ENCODE results near the gene SMARCA5. TPM values are rescaled to one million over a fixed set of nuclear protein-coding genes. Genes with fewer than 3 reads are reported as not detected.

Gene SMARCA5
- total and polyA plus RNA-seq, 9 of the 15 experiments (the other 6 are each of a cell fraction or from before 2014, with no cell fraction given) = 21.6 to 57.8 (median 34.6) TPM

DNA sequence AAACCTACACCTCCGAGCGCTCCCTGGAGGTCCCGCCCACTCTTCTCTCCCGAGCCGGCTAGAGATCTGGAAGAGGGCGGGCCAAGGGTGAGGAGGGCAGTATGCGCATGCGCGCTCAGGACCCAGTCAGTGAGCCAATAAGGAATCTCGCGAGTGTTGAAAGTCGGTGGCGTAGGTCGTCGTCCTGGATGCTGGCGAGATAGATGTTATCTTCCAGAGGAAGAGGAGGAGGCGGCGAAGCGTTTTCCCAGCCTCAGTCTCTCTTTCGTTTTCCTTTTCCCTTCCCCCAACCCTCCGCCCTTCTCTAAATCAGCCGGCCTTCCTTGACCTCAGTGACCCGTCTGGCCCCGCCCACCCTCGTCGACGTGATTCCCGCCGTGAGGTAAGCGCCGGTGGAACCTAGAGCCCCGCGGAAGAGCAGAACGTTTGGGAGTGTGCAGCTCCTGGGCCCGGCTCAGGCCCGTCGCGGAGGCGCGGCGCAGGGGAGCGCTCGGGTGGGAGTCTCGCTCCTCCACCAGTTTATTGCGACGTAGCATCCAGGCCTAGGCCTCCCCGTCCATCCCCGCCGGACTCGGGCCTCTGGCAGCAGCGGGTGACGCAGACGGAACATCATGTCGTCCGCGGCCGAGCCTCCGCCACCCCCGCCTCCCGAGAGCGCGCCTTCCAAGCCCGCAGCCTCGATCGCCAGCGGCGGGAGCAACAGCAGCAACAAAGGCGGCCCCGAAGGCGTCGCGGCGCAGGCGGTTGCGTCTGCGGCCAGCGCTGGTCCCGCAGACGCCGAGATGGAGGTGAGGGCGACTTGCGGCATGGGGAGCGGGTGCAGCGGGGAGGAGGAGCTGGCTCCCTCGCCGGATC is at the start of gene SMARCA5 (continued):
- no peak for TF ChIP-seq KAT2B (IDR thresholded peaks at IDR 0.05; ENCODE audit: low read depth, low read length)
- TF ChIP-seq ZNF232 (CRISPR knock-in tag; IDR thresholded peaks at IDR 0.05) = peak; percentile 68; the same call in 1 of the 2 replicates
- TF ChIP-seq SNRNP70 (optimal IDR thresholded peaks at IDR 0.05; ENCODE audit: low read depth, low read length) = no peak
- no peak for TF ChIP-seq BRD4 (IDR thresholded peaks at IDR 0.05)
- TF ChIP-seq ZSCAN29 (IDR thresholded peaks at IDR 0.05) = no peak
- peak; percentile 99 for TF ChIP-seq ZFX (CRISPR knock-in tag; IDR thresholded peaks at IDR 0.05)
- TF ChIP-seq, protein P1, sequence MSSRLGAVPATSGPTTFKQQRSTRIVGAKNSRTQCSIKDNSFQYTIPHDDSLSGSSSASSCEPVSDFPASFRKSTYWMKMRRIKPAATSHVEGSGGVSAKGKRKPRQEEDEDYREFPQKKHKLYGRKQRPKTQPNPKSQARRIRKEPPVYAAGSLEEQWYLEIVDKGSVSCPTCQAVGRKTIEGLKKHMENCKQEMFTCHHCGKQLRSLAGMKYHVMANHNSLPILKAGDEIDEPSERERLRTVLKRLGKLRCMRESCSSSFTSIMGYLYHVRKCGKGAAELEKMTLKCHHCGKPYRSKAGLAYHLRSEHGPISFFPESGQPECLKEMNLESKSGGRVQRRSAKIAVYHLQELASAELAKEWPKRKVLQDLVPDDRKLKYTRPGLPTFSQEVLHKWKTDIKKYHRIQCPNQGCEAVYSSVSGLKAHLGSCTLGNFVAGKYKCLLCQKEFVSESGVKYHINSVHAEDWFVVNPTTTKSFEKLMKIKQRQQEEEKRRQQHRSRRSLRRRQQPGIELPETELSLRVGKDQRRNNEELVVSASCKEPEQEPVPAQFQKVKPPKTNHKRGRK (tag; IDR thresholded peaks at IDR 0.05) = no peak
- no peak for TF ChIP-seq PBX2 (CRISPR knock-in tag; IDR thresholded peaks at IDR 0.05; ENCODE audit: low read depth)
- TF ChIP-seq PBX2 (tag; conservative IDR thresholded peaks at IDR 0.05; ENCODE audit: low read depth) = no peak
- no peak for TF ChIP-seq MTA2 (IDR thresholded peaks at IDR 0.05; ENCODE audit: low read depth)
- no peak for TF ChIP-seq MEF2A (IDR thresholded peaks at IDR 0.05; ENCODE audit: control insufficient read depth, low read depth, low read length)
- TF ChIP-seq ARID3A (IDR thresholded peaks at IDR 0.05; ENCODE audit: borderline replicate concordance, low read depth, low read length) = no peak
- TF ChIP-seq, protein P2, sequence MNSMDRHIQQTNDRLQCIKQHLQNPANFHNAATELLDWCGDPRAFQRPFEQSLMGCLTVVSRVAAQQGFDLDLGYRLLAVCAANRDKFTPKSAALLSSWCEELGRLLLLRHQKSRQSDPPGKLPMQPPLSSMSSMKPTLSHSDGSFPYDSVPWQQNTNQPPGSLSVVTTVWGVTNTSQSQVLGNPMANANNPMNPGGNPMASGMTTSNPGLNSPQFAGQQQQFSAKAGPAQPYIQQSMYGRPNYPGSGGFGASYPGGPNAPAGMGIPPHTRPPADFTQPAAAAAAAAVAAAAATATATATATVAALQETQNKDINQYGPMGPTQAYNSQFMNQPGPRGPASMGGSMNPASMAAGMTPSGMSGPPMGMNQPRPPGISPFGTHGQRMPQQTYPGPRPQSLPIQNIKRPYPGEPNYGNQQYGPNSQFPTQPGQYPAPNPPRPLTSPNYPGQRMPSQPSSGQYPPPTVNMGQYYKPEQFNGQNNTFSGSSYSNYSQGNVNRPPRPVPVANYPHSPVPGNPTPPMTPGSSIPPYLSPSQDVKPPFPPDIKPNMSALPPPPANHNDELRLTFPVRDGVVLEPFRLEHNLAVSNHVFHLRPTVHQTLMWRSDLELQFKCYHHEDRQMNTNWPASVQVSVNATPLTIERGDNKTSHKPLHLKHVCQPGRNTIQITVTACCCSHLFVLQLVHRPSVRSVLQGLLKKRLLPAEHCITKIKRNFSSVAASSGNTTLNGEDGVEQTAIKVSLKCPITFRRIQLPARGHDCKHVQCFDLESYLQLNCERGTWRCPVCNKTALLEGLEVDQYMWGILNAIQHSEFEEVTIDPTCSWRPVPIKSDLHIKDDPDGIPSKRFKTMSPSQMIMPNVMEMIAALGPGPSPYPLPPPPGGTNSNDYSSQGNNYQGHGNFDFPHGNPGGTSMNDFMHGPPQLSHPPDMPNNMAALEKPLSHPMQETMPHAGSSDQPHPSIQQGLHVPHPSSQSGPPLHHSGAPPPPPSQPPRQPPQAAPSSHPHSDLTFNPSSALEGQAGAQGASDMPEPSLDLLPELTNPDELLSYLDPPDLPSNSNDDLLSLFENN (IDR thresholded peaks at IDR 0.05; ENCODE audit: low read depth in 2 of 2, low read length in 2 of 2) = no peak
- no peak for TF ChIP-seq ERF (CRISPR knock-in tag; IDR thresholded peaks at IDR 0.05)
- TF ChIP-seq MCM5 (IDR thresholded peaks at IDR 0.05; ENCODE audit: low read depth) = no peak
- TF ChIP-seq ETV6 (IDR thresholded peaks at IDR 0.05; ENCODE audit: borderline replicate concordance in 1 of 2, low read depth in 2 of 2, low read length in 1 of 2) = no peak
- no peak for TF ChIP-seq ETV6 (CRISPR knock-in tag; IDR thresholded peaks at IDR 0.05; ENCODE audit: borderline replicate concordance)
- TF ChIP-seq PTBP1 (IDR thresholded peaks at IDR 0.05; ENCODE audit: low read depth, low read length) = no peak
- no peak for TF ChIP-seq NR2F6 (CRISPR knock-in tag; IDR thresholded peaks at IDR 0.05)

All from K562 (cell line).